Activated naive CD4-positive, alpha-beta T cell treated with anti-CD3 and anti-CD28 coated beads, Interleukin-2, amount 50 U/mL, for 72 hours (primary cell): ENCODE results near the gene PAXX. TPM values are rescaled to one million over a fixed set of nuclear protein-coding genes. Genes with fewer than 3 reads are reported as not detected.

ENCODE experiments used
- ATAC-seq, 2 donors: fragments of 150-1000 bp; cut with Tn5 transposase; 2 replicates each; pipeline ENCODE4 v1.10.0; 2021; ENCODE audit warnings: mild to moderate bottlenecking in 2 of 2, moderate library complexity in 2 of 2
- DNase-seq, 2 donors: peaks; one replicate each; pipeline ENCODE4 v3.0.0; 2021 to 2022; ENCODE audit warnings: low spot score in 2 of 2
- H3K27ac Mint-ChIP-seq, 2 donors: one replicate each; pipeline ENCODE4 v1.8.0; 2022; ENCODE audit warnings: mild to moderate bottlenecking in 2 of 2, mixed read lengths in 2 of 2
- H3K36me3 Mint-ChIP-seq, 2 donors: one replicate each; pipeline ENCODE4 v1.8.0; 2022; ENCODE audit warnings: mixed read lengths in 2 of 2
- H3K9me3 Mint-ChIP-seq, 2 donors: one replicate each; pipeline ENCODE4 v1.8.0; 2022; ENCODE audit warnings: mixed read lengths in 2 of 2
- total RNA-seq, 2 donors: library from RNA; stranded (reverse); gene quantifications; one replicate each; pipeline ENCODE4 v1.2.3, GENCODE V29; 2022

The PAXX gene
- total RNA-seq, 2 donors from 2014 or later, result 36.7 to 64.5 TPM

- Mint-ChIP-seq H3K36me3 (no peaks in the 10 kb centered on the region), H3K27ac (no peak overlapping the region), H3K9me3 (peaks cover 5% of the 10 kb centered on the region in 2 donors)
- DNase-seq, result no peak
- ATAC-seq, result no peak
These were observed 30.8 kb upstream of the PAXX start for GRCh38 chr9:136961279-136962065.

- ATAC-seq (no peak), DNase-seq (no peak)
- H3K27ac Mint-ChIP-seq, result no peak overlapping the region
- no peaks in the 10 kb centered on the region for H3K36me3 Mint-ChIP-seq
- no peaks in the 10 kb centered on the region for H3K9me3 Mint-ChIP-seq
These were observed 30.1 kb upstream of the PAXX start for GRCh38 chr9:136962163-136962562.

DNA sequence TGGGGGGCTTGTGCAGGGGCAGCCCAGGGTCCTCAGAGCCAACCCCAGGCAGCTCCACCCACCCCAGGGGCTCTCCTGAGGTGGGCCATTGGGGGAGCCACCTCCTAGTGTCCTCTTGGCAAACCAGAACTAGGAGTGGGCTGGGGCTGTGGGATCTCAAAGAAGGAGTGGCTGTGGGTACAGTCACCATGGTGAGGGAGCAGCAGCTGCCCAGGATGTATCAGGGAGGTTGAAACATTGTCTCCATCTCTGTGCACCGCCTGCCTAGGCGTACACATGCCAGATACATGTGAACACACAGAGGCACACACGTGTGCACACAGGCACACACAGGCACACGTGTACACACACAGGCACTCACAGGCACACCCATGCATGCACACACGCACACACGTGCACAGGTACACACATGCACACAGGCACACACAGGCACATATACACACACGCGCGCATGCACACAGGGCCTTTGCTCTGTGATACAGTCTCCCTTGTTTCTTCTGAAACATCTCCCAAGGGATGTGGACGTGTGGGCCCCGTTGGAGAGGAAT is 29.4 kb upstream of the PAXX start:
- DNase-seq (no peak), ATAC-seq (no peak)
- no peaks in the 10 kb centered on the region for H3K36me3 Mint-ChIP-seq
- H3K27ac Mint-ChIP-seq, result no peak overlapping the region
- H3K9me3 Mint-ChIP-seq, result no peaks in the 10 kb centered on the region

DNA sequence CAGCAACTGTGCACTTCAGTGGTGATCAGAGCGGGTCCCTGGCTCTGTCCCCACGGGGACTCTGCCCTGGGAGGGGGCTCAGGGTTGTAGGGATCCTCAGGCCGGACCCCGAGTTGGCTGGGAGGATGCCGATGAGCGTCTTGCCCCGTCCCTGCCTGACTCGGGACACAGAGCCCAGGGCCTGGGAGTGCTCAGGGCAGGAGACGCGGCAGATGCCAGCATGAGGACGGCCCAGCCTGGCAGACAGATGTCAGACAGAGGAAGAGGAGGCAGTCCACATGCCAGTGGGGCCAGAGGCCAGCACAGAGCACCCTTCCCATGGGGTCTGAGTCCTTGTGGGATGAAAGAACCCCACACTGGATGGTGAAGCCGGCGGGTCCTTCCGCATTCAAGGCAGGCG is 28.9 kb upstream of the PAXX start:
- no peaks in the 10 kb centered on the region for H3K36me3 Mint-ChIP-seq
- DNase-seq (no peak), ATAC-seq (no peak)
- no peaks in the 10 kb centered on the region for H3K9me3 Mint-ChIP-seq
- no peak overlapping the region for H3K27ac Mint-ChIP-seq

DNA sequence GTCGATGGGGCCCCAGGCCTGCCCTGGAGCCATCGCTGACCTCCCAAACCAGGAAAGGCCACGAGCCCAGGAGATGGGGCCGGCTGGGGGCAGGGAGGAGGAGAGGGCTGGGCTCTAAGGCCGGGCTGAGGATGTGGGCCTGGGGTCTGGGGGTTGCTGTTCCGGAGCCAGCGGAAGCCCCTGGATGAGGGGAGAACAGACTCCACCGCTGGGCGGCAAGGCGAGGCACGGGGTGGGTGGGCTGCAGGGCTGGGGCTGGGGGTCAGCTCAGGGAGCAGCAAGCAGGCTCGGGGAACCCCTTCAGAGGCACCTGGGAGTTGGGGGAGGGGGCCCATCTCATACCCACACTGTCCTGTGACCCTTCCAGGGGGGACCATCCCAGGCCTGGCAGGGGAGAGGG is 28.5 kb upstream of the PAXX start:
- no peak for DNase-seq
- Mint-ChIP-seq H3K27ac (no peak overlapping the region), H3K36me3 (no peaks in the 10 kb centered on the region), H3K9me3 (no peaks in the 10 kb centered on the region)
- ATAC-seq, result no peak

DNA sequence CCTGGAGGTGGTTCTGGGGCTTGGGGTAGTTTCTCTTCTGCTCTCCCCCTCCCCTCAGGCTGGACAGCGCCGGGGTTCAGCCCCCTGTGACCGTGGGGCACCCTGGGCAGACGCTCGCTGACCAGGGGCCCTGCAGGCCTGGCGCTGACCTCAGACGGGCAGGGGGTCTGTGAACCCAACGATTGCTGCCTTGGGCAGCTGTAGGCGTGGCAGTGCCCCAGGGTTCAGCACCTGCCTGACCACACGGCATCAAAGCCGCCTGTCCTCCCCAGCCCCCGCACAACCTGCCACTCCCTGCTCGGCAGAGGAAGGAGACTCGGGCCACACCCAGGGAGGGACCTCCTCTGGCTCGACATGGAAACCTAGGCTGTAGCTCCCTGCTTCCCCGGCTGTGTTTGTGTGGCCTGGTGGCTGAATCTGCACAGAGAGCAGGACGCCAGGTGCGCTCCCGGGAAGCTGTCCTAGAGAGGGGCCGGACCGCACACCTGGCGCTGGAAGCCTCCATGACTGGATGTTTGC is 28.0 kb upstream of the PAXX start:
- no peak overlapping the region for H3K27ac Mint-ChIP-seq

GRCh38 chr9:136964833-136965422 is 27.3 kb upstream of the PAXX start:
- Mint-ChIP-seq H3K27ac (no peak overlapping the region), H3K9me3 (no peaks in the 10 kb centered on the region), H3K36me3 (no peaks in the 10 kb centered on the region)
- DNase-seq (no peak), ATAC-seq (no peak)

More for the DNA sequence above, 28.0 kb upstream of the PAXX start:
- no peaks in the 10 kb centered on the region for H3K36me3 Mint-ChIP-seq
- ATAC-seq, result no peak
- H3K9me3 Mint-ChIP-seq, result no peaks in the 10 kb centered on the region
- DNase-seq, result no peak

DNA sequence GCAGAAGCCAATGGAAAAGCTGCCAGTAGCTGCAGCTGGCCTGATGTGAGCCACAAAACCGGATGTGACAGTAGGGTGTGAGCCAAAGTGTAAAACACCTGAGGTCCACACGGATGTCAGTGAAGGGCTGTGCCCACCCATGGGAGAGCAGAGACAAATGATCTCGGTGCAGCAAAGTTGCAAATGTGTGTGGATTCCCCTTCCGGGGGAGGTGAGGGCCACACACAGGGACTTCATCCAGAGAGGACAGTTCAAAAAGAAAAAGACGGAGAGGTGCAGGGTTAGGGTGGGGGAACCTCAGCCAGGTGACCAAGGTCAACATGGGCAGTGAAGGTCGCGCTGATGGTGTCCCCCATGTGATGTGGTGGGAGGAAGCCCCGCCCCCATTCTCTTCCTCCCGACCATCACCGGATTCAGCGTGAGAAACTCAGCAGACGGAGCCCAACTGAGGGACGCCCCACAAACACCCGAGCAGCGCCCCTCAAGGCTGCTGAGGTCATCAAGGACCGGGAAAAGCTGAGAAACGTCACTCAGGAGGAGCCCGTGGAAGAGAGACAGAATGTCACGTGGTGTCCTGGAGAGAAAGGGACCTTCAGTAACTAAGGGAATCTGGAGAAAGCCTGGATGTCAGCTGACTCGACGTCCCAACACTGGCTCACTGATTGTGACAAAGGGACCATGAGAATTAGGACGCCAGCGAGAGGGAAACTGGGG is 26.3 kb upstream of the PAXX start:
- no peak for DNase-seq
- ATAC-seq, result peak; percentile 51 to 57
- Mint-ChIP-seq H3K27ac (peak overlapping the region in 1 of 2 donors; percentile 46), H3K36me3 (no peaks in the 10 kb centered on the region), H3K9me3 (no peaks in the 10 kb centered on the region)

DNA sequence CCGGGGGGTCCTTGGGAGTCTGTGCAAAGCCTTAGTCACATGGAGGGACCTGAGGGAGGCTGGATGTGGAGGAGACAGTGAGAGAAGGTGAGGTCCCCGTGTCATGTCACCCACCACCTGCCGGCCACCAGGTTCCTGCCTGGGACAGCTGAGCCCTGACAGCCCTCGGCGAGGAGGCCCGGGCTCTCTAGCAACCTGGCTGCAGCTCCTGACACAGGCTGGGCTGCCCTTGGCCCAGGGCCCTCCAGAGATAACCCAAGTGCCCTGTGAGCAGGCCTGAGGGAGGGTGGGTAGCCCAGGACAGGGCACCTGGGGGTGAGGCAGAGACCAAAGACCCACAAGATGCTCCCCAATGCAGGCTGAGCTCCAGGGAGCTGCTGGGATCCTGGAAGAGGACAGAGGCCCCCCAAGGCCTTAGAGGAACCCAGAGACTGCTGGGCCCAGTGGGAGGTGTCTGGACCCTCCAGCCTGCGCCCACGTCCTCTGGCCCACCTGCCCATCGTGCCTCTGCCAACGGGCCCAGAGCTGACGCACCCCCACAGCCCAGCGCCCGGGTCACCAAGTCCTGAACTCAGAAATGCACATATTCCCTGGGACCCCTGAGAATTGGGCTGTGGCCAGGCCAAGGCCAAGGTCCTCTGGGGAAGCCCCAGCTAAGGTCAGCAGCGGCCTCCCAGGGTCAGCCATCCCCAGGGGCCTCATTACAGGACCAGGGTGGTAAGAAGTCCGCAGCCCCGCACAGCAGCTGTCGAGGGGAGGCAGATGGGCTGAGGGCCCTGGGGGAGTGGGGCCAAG is 23.7 kb upstream of the PAXX start:
- no peak overlapping the region for H3K27ac Mint-ChIP-seq
- H3K9me3 Mint-ChIP-seq, result no peaks in the 10 kb centered on the region
- ATAC-seq (no peak), DNase-seq (no peak)
- H3K36me3 Mint-ChIP-seq, result no peaks in the 10 kb centered on the region

GRCh38 chr9:136969150-136969549 is 23.1 kb upstream of the PAXX start:
- H3K36me3 Mint-ChIP-seq, result no peaks in the 10 kb centered on the region
- H3K27ac Mint-ChIP-seq, result no peak overlapping the region
- H3K9me3 Mint-ChIP-seq, result no peaks in the 10 kb centered on the region
- no peak for DNase-seq
- no peak for ATAC-seq

GRCh38 chr9:136969774-136970173 is 22.4 kb upstream of the PAXX start:
- no peaks in the 10 kb centered on the region for H3K36me3 Mint-ChIP-seq
- DNase-seq, result no peak
- H3K9me3 Mint-ChIP-seq, result no peaks in the 10 kb centered on the region
- no peak for ATAC-seq
- no peak overlapping the region for H3K27ac Mint-ChIP-seq

DNA sequence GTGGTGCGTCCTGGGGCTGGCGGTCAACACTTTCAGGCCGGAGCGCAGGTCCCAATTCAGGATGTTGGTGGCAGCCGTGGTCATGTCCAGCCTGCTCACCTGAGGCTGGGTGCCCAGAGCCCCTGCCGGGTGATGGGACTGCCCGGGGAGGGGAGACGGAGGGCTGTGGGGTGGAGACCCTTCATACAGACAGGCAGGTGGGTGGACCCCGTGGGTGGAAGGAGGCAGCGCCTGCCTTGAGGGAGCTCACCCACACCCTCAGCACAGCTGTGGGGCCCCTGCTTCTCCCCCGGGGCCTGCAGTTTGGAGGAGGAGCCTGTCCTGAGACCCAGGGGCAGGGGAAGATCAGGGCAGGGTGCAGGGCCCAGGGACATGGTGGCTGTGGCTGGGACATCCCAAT is 21.9 kb upstream of the PAXX start:
- DNase-seq (no peak), ATAC-seq (no peak)
- Mint-ChIP-seq H3K27ac (no peak overlapping the region), H3K36me3 (no peaks in the 10 kb centered on the region), H3K9me3 (no peaks in the 10 kb centered on the region)

GRCh38 chr9:136971746-136972145 is 20.5 kb upstream of the PAXX start:
- DNase-seq (no peak), ATAC-seq (no peak)
- H3K27ac Mint-ChIP-seq, result no peak overlapping the region
- H3K36me3 Mint-ChIP-seq, result no peaks in the 10 kb centered on the region
- no peaks in the 10 kb centered on the region for H3K9me3 Mint-ChIP-seq

- ATAC-seq (no peak), DNase-seq (no peak)
- Mint-ChIP-seq H3K27ac (no peak overlapping the region), H3K36me3 (no peaks in the 10 kb centered on the region), H3K9me3 (no peaks in the 10 kb centered on the region)
These were observed 19.9 kb upstream of the PAXX start for GRCh38 chr9:136972335-136972734.

DNA sequence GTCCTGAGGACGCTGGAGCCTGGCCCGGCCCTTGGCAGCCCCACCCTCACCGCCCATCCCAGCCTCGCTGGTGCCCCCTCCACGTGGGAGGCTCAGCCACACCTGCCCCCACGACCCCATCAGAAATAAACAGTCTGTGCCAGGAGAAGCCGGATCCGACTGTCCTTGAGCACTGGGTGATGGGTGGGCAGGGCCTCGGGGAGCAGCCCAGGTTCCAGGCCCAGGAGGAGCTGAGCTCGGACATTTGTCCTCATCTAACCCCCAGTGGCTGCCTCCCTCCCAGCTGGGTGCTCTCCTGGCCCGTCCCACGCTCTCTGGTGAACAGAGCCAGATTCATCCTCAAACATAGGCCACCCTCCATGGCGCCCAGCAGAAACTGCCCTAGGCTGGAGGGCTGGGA is 19.5 kb upstream of the PAXX start:
- Mint-ChIP-seq H3K27ac (no peak overlapping the region), H3K9me3 (no peaks in the 10 kb centered on the region), H3K36me3 (no peaks in the 10 kb centered on the region)
- ATAC-seq, result no peak
- DNase-seq, result no peak
